ENCODE results near the gene GAS1.

The GAS1 gene

GRCh38 chr9:86946201-86947145 lies 833 bp downstream of the GAS1 start:
- TF ChIP-seq ZFX (IDR thresholded peaks at IDR 0.05) (no peak; the same call in 1 of the 2 replicates), CTCF (conservative IDR thresholded peaks at IDR 0.05) (peak; percentile 41)
- peak overlapping the region; percentile 43 for H3K27ac ChIP-seq

GRCh38 chr9:86945728-86946200 lies 1.5 kb downstream of the GAS1 start:
- H3K27ac ChIP-seq = peak overlapping the region; percentile 43

GRCh38 chr9:86944796-86945727 lies 2.2 kb downstream of the GAS1 start:
- H3K27ac ChIP-seq = no peak overlapping the region

More at GRCh38 chr9:86945728-86946200, 1.5 kb downstream of the GAS1 start:
- TF ChIP-seq ZFX (IDR thresholded peaks at IDR 0.05) = no peak
- no peak for TF ChIP-seq CTCF (conservative IDR thresholded peaks at IDR 0.05)

GRCh38 chr9:86943201-86944113 lies 3.8 kb downstream of the GAS1 start:
- TF ChIP-seq CTCF (conservative IDR thresholded peaks at IDR 0.05) (no peak), ZFX (IDR thresholded peaks at IDR 0.05) (no peak)
- no peak overlapping the region for H3K27ac ChIP-seq

More at GRCh38 chr9:86944796-86945727, 2.2 kb downstream of the GAS1 start:
- no peak for TF ChIP-seq CTCF (conservative IDR thresholded peaks at IDR 0.05)

GRCh38 chr9:86942281-86943200 lies 4.8 kb downstream of the GAS1 start:
- TF ChIP-seq ZFX (IDR thresholded peaks at IDR 0.05) = no peak
- no peak for TF ChIP-seq CTCF (conservative IDR thresholded peaks at IDR 0.05)
- no peak overlapping the region for H3K27ac ChIP-seq

- no peak overlapping the region for H3K27ac ChIP-seq
- TF ChIP-seq ZFX (IDR thresholded peaks at IDR 0.05) = no peak
- no peak for TF ChIP-seq CTCF (conservative IDR thresholded peaks at IDR 0.05)
Measured at GRCh38 chr9:86941197-86941596, 6.1 kb downstream of the GAS1 start.

Measured in C4-2B (cell line).